Erythroblast (primary cell): ENCODE data around the gene TMPRSS2.

ENCODE experiments used
- GATA1 ChIP-seq: IDR thresholded peaks from 2 replicates; pipeline ENCODE4 v1.6.1; 2011; ENCODE audit warnings: low read depth, mild to moderate bottlenecking, control low read depth, low read length, moderate library complexity
- POLR2A ChIP-seq: IDR thresholded peaks from 2 replicates; pipeline ENCODE4 v1.6.1; 2011; ENCODE audit warnings: mild to moderate bottlenecking, low read length

DNA sequence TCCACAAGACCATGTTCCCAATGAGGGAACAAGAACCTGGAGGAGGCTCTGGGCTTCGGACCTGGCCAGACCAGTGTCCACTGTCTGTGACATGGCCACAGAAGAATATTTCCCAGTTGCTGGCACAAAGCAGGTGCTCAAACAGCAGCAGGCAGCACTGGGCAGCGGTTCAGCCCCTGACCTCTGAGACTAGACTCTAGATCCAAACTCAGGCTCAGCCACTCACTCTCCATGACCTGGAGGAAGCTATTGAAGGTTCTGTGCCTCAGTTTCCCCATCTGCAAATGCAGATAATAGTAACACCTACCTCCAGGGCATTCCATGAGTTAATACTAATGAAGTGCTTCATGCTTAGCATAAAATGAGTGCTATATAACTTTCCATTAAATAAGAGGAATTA lies 8.0 kb downstream of the TMPRSS2 start:
- TF ChIP-seq POLR2A (no peak), GATA1 (no peak)
